GM12874 (cell line): ENCODE results near the gene NSRP1.

ENCODE experiments used
- CTCF ChIP-seq: IDR thresholded peaks from 2 replicates; pipeline ENCODE4 v1.5.1; 2011; ENCODE audit warnings: low read depth, mild to moderate bottlenecking, control low read depth, low read length, moderate library complexity; ENCODE audit not compliant: insufficient read depth

Gene NSRP1

GRCh38 chr17:30158896-30159625 is 42.4 kb downstream of the NSRP1 start:
- TF ChIP-seq CTCF, result no peak

- no peak for TF ChIP-seq CTCF
Observed at GRCh38 chr17:30160419-30161172, 44.0 kb downstream of the NSRP1 start.

GRCh38 chr17:30161601-30162000 is 45.0 kb downstream of the NSRP1 start:
- TF ChIP-seq CTCF, result no peak

GRCh38 chr17:30164531-30164930 is 47.9 kb downstream of the NSRP1 start:
- TF ChIP-seq CTCF, result no peak

- TF ChIP-seq CTCF, result no peak
Observed at GRCh38 chr17:30165147-30165546, 48.5 kb downstream of the NSRP1 start.

- TF ChIP-seq CTCF, result no peak
Observed at GRCh38 chr17:30165960-30166359, 49.3 kb downstream of the NSRP1 start.

GRCh38 chr17:30170415-30170987 is 53.9 kb downstream of the NSRP1 start:
- no peak for TF ChIP-seq CTCF
